NT2/D1 (cell line): ENCODE results near the gene PPP1R26.

Source experiments
- SUZ12 ChIP-seq: IDR thresholded peaks from 2 replicates; pipeline ENCODE4 v1.6.1; 2011; ENCODE audit not compliant: insufficient read length, insufficient read depth; ENCODE audit errors: extremely low read depth
- YY1 ChIP-seq: IDR thresholded peaks from 2 replicates; pipeline ENCODE4 v1.6.1; 2011; ENCODE audit not compliant: insufficient read length, insufficient read depth
- ZNF274 ChIP-seq: IDR thresholded peaks from 2 replicates; pipeline ENCODE4 v1.6.1; 2011; ENCODE audit warnings: mild to moderate bottlenecking, low read depth, low read length

DNA sequence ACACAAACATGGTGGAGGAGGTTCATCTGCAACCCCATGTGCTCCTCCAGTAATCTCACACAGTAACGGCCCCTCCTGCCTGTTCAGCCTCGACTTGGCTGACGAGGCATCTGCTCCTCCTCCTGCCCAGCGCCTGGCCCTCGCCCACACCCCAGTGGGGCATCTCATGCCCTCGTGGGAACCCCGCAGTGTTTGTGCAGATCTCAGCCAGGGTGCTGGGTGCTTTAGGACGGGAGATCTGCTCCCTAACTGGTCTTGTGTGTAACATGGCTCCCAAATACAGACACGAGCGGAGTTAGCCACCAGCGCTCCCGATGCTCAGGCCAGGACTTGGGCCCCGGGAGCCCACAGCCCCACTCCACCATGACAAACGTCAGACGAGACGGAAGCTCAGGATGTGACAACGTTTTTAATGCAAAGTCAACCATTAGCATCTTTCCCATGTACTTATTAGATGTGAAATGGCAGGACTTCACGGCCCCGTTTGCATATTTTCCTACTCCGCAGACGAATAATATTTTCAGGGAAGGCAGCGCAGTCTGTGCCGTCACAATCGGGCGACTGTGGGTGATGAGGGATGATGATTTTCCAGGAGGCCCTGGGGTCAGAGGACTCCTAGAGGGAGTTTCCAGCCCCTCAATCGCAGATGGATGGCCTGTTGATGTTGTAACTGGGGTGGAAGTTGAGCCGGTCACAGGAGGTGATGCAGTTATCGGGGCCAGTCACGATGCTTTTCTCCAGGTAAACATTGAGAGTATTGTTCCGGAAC lies 15.4 kb downstream of the PPP1R26 start:
- TF ChIP-seq ZNF274 (no peak), YY1 (no peak), SUZ12 (no peak)
